Measurements from ENCODE around the gene MPG. TPM values are rescaled to one million over a fixed set of nuclear protein-coding genes. Genes with fewer than 3 reads are reported as not detected.

Gene MPG
- total RNA-seq, 1 experiment from 2014 or later = 60.0 TPM

- TF ChIP-seq, protein P1, sequence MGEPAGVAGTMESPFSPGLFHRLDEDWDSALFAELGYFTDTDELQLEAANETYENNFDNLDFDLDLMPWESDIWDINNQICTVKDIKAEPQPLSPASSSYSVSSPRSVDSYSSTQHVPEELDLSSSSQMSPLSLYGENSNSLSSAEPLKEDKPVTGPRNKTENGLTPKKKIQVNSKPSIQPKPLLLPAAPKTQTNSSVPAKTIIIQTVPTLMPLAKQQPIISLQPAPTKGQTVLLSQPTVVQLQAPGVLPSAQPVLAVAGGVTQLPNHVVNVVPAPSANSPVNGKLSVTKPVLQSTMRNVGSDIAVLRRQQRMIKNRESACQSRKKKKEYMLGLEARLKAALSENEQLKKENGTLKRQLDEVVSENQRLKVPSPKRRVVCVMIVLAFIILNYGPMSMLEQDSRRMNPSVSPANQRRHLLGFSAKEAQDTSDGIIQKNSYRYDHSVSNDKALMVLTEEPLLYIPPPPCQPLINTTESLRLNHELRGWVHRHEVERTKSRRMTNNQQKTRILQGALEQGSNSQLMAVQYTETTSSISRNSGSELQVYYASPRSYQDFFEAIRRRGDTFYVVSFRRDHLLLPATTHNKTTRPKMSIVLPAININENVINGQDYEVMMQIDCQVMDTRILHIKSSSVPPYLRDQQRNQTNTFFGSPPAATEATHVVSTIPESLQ (CRISPR knock-in tag; IDR thresholded peaks at IDR 0.05) = no peak
- no peak for TF ChIP-seq ZNF423 (CRISPR knock-in tag; IDR thresholded peaks at IDR 0.05)
- TF ChIP-seq SMAD4 (CRISPR knock-in tag; IDR thresholded peaks at IDR 0.05) = no peak
- no peak for TF ChIP-seq KAT7 (CRISPR knock-in tag; IDR thresholded peaks at IDR 0.05; ENCODE audit: borderline replicate concordance)
- no peak for TF ChIP-seq ZBTB43 (CRISPR knock-in tag; IDR thresholded peaks at IDR 0.05)
- no peak for TF ChIP-seq RORB (CRISPR knock-in tag; IDR thresholded peaks at IDR 0.05)
- TF ChIP-seq ATF1 (CRISPR knock-in tag; IDR thresholded peaks at IDR 0.05) = no peak
Measured at GRCh38 chr16:133716-134115, 55.7 kb downstream of the MPG start (continued).

Other genes with a start within 250 kb of the MPG start
- 37.9 to 40.1 TPM (median 38.6 TPM) in 3 replicates for gene POLR3K, start 24.6 kb upstream of the MPG start, total RNA-seq (2021)
- 51.6 to 55.9 TPM (median 54.7 TPM) in 3 replicates for gene SNRNP25, start 24.4 kb upstream of the MPG start, total RNA-seq (2021)
- gene RHBDF1, start 5.6 kb upstream of the MPG start, total RNA-seq (2021) = 40.9 to 60.8 TPM (median 44.2 TPM) in 3 replicates
- 41.1 to 47.9 TPM (median 45.7 TPM) in 3 replicates for gene NPRL3, start 60.4 kb downstream of the MPG start, total RNA-seq (2021)
- gene HBZ, start 74.4 kb downstream of the MPG start, total RNA-seq (2021) = 0.41 to 0.53 TPM (median 0.52 TPM) in 3 replicates
- not detected in 3 replicates for gene HBM, start 87.8 kb downstream of the MPG start, total RNA-seq (2021)
- gene HBA2, start 94.7 kb downstream of the MPG start, total RNA-seq (2021) = 1.8 to 2.6 TPM (median 2.4 TPM) in 3 replicates
- 2.1 to 3.4 TPM (median 3.1 TPM) in 3 replicates for gene HBA1, start 98.5 kb downstream of the MPG start, total RNA-seq (2021)
- 3.0 to 7.8 TPM (median 5.2 TPM) in 3 replicates for gene HBQ1, start 102.2 kb downstream of the MPG start, total RNA-seq (2021)
- gene LUC7L, start 151.2 kb downstream of the MPG start, total RNA-seq (2021) = 111 to 135 TPM (median 130 TPM) in 3 replicates
- 115 to 140 TPM (median 137 TPM) in 3 replicates for gene FAM234A, start 156.6 kb downstream of the MPG start, total RNA-seq (2021)
- gene RGS11, start 197.7 kb downstream of the MPG start, total RNA-seq (2021) = 1.8 to 2.7 TPM (median 2.3 TPM) in 3 replicates
- gene ARHGDIG, start 202.4 kb downstream of the MPG start, total RNA-seq (2021) = 3.4 to 4.0 TPM (median 3.5 TPM) in 3 replicates
- gene PDIA2, start 204.9 kb downstream of the MPG start, total RNA-seq (2021) = 1.9 to 2.4 TPM (median 2.3 TPM) in 3 replicates

All from WTC11 (cell line).